ENCODE data around the gene ZMYND11.

Gene ZMYND11

GRCh38 chr10:267705-268104, 132.4 kb downstream of the ZMYND11 start:
- DNase-seq (ENCODE audit: low read depth, low spot score) = no peak
- Histone ChIP-seq H3K27ac (no peak overlapping the region), H3K4me3 (no peak overlapping the region), H3K36me3 (ENCODE audit: insufficient read depth, low read length) (no peaks in the 10 kb centered on the region), H3K9me3 (ENCODE audit: low read depth, low read length) (no peaks in the 10 kb centered on the region), H3K9ac (ENCODE audit: insufficient read length) (no peak overlapping the region)
- no peak for TF ChIP-seq EZH2 (IDR thresholded peaks at IDR 0.05)
- TF ChIP-seq POLR2AphosphoS5 (IDR thresholded peaks at IDR 0.05; ENCODE audit: borderline replicate concordance, low read depth, low read length) = no peak
- no peak for TF ChIP-seq FOXP2 (optimal IDR thresholded peaks at IDR 0.05; ENCODE audit: control extremely low read depth, extremely low read length, insufficient read depth)

- Histone ChIP-seq H3K27ac (no peak overlapping the region), H3K9me3 (ENCODE audit: low read depth, low read length) (no peaks in the 10 kb centered on the region), H3K36me3 (ENCODE audit: insufficient read depth, low read length) (no peaks in the 10 kb centered on the region), H3K4me3 (no peak overlapping the region), H3K9ac (ENCODE audit: insufficient read length) (no peak overlapping the region)
- DNase-seq (ENCODE audit: low read depth, low spot score) = no peak
- no peak for TF ChIP-seq EZH2 (IDR thresholded peaks at IDR 0.05)
- TF ChIP-seq FOXP2 (optimal IDR thresholded peaks at IDR 0.05; ENCODE audit: control extremely low read depth, extremely low read length, insufficient read depth) = no peak
- TF ChIP-seq POLR2AphosphoS5 (IDR thresholded peaks at IDR 0.05; ENCODE audit: borderline replicate concordance, low read depth, low read length) = no peak
Measured at GRCh38 chr10:269440-270074, 134.3 kb downstream of the ZMYND11 start.

GRCh38 chr10:271201-271600, 135.9 kb downstream of the ZMYND11 start:
- Histone ChIP-seq H3K27ac (no peak overlapping the region), H3K9me3 (ENCODE audit: low read depth, low read length) (no peaks in the 10 kb centered on the region), H3K4me3 (no peak overlapping the region), H3K9ac (ENCODE audit: insufficient read length) (no peak overlapping the region), H3K36me3 (ENCODE audit: insufficient read depth, low read length) (no peaks in the 10 kb centered on the region)
- DNase-seq (ENCODE audit: low read depth, low spot score) = no peak
- no peak for TF ChIP-seq POLR2AphosphoS5 (IDR thresholded peaks at IDR 0.05; ENCODE audit: borderline replicate concordance, low read depth, low read length)
- no peak for TF ChIP-seq EZH2 (IDR thresholded peaks at IDR 0.05)
- no peak for TF ChIP-seq FOXP2 (optimal IDR thresholded peaks at IDR 0.05; ENCODE audit: control extremely low read depth, extremely low read length, insufficient read depth)

DNA sequence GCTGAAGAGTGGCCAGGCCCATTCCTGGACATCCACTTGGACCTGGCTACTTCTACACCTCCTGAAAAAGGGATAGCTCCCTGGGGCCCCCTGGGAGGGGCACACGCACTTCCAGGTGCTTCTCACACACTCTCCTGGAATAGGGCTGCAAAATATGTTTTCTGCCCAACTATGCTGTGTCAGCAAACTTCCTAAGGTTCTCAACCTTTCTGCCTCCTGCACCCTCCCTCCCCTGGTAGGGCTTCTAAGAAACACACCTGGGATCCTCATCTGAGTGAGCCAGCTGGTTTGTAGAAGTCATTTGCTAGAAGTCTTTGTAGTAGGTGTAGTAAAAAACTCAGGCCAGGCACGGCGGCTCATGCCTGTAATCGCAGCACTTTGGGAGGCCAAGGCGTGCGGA, 136.5 kb downstream of the ZMYND11 start:
- Histone ChIP-seq H3K9me3 (ENCODE audit: low read depth, low read length) (no peaks in the 10 kb centered on the region), H3K36me3 (ENCODE audit: insufficient read depth, low read length) (no peaks in the 10 kb centered on the region), H3K4me3 (no peak overlapping the region), H3K27ac (no peak overlapping the region), H3K9ac (ENCODE audit: insufficient read length) (no peak overlapping the region)
- no peak for TF ChIP-seq FOXP2 (optimal IDR thresholded peaks at IDR 0.05; ENCODE audit: control extremely low read depth, extremely low read length, insufficient read depth)
- TF ChIP-seq EZH2 (IDR thresholded peaks at IDR 0.05) = no peak
- no peak for TF ChIP-seq POLR2AphosphoS5 (IDR thresholded peaks at IDR 0.05; ENCODE audit: borderline replicate concordance, low read depth, low read length)
- no peak for DNase-seq (ENCODE audit: low read depth, low spot score)

DNA sequence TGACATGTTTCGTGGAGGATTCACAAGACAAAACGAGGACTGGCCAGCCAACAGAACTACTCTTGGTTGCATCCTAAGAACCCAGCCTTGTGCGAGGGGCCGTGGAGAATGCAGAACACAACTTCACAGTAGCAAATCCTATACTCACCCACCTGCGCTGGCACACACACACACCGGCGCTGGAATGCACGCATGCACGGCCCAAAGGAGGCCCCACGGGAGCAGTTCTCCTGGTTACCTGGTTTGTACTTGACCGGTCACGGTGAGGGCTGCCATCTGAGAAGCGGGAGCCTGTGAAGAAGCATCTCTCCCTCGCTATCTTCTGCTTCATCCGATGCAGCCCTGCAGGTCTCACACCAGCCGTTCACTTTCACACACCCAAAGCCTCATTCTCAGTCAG, 137.8 kb downstream of the ZMYND11 start:
- Histone ChIP-seq H3K36me3 (ENCODE audit: insufficient read depth, low read length) (no peaks in the 10 kb centered on the region), H3K4me3 (no peak overlapping the region), H3K9ac (ENCODE audit: insufficient read length) (no peak overlapping the region), H3K9me3 (ENCODE audit: low read depth, low read length) (no peaks in the 10 kb centered on the region), H3K27ac (no peak overlapping the region)
- DNase-seq (ENCODE audit: low read depth, low spot score) = no peak
- TF ChIP-seq FOXP2 (optimal IDR thresholded peaks at IDR 0.05; ENCODE audit: control extremely low read depth, extremely low read length, insufficient read depth) (no peak), POLR2AphosphoS5 (IDR thresholded peaks at IDR 0.05; ENCODE audit: borderline replicate concordance, low read depth, low read length) (no peak), EZH2 (IDR thresholded peaks at IDR 0.05) (no peak)

DNA sequence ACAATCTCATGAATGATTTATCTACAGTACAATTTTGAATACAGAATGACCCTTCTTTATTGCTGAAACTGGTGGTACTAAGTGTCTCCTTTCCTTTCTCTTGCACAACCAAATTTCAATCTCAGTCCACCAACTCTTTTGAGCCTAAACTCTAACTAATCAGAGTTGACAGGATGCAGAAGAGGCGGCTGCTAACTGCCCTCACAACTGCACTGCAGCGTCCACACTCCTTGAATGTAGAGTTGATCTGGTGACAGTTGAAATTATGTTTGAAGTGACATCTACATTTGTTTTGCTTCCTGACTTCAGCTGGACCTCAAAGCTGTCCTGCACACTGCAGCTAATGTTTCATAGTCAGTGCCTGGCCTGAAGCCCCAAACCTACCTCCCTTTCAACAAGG, 139.6 kb downstream of the ZMYND11 start:
- TF ChIP-seq EZH2 (IDR thresholded peaks at IDR 0.05) (no peak), FOXP2 (optimal IDR thresholded peaks at IDR 0.05; ENCODE audit: control extremely low read depth, extremely low read length, insufficient read depth) (no peak), POLR2AphosphoS5 (IDR thresholded peaks at IDR 0.05; ENCODE audit: borderline replicate concordance, low read depth, low read length) (no peak)
- Histone ChIP-seq H3K27ac (no peak overlapping the region), H3K9me3 (ENCODE audit: low read depth, low read length) (no peaks in the 10 kb centered on the region), H3K36me3 (ENCODE audit: insufficient read depth, low read length) (no peaks in the 10 kb centered on the region), H3K9ac (ENCODE audit: insufficient read length) (no peak overlapping the region), H3K4me3 (no peak overlapping the region)
- DNase-seq (ENCODE audit: low read depth, low spot score) = no peak

GRCh38 chr10:275680-276079, 140.4 kb downstream of the ZMYND11 start:
- H3K9ac ChIP-seq (ENCODE audit: insufficient read length) = no peak overlapping the region
- TF ChIP-seq POLR2AphosphoS5 (IDR thresholded peaks at IDR 0.05; ENCODE audit: borderline replicate concordance, low read depth, low read length) (no peak), EZH2 (IDR thresholded peaks at IDR 0.05) (no peak), FOXP2 (optimal IDR thresholded peaks at IDR 0.05; ENCODE audit: control extremely low read depth, extremely low read length, insufficient read depth) (no peak)
- H3K4me3 ChIP-seq = no peak overlapping the region
- DNase-seq (ENCODE audit: low read depth, low spot score) = no peak
- no peaks in the 10 kb centered on the region for H3K36me3 ChIP-seq (ENCODE audit: insufficient read depth, low read length)
- H3K27ac ChIP-seq = no peak overlapping the region
- H3K9me3 ChIP-seq (ENCODE audit: low read depth, low read length) = no peaks in the 10 kb centered on the region

GRCh38 chr10:277963-278362, 142.7 kb downstream of the ZMYND11 start:
- no peak overlapping the region for H3K4me3 ChIP-seq
- no peaks in the 10 kb centered on the region for H3K9me3 ChIP-seq (ENCODE audit: low read depth, low read length)
- H3K27ac ChIP-seq = no peak overlapping the region
- no peak overlapping the region for H3K9ac ChIP-seq (ENCODE audit: insufficient read length)
- DNase-seq (ENCODE audit: low read depth, low spot score) = no peak
- no peaks in the 10 kb centered on the region for H3K36me3 ChIP-seq (ENCODE audit: insufficient read depth, low read length)
- TF ChIP-seq POLR2AphosphoS5 (IDR thresholded peaks at IDR 0.05; ENCODE audit: borderline replicate concordance, low read depth, low read length) (no peak), EZH2 (IDR thresholded peaks at IDR 0.05) (no peak)

DNA sequence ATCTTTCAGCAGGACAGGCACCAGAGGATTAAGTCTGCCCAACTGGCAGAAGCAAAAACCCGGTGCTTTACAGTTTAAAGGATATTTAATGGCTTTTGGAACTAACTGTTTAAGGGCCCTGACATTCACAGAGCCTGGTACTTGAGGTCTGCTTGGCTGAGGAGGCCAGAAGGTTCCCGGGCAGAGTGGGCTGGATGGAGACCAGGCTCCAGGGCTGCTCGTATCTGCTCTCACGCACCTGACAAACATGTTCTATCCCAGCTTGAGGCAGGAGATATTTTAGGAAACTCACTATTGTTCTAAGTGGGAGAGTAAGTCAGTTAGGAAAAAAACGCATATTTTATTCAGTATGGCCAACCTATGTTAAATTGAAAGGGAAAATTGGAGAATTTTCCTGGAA, 143.5 kb downstream of the ZMYND11 start:
- DNase-seq (ENCODE audit: low read depth, low spot score) = no peak
- H3K27ac ChIP-seq = no peak overlapping the region
- H3K9me3 ChIP-seq (ENCODE audit: low read depth, low read length) = no peaks in the 10 kb centered on the region
- TF ChIP-seq FOXP2 (optimal IDR thresholded peaks at IDR 0.05; ENCODE audit: control extremely low read depth, extremely low read length, insufficient read depth) = no peak
- no peak for TF ChIP-seq POLR2AphosphoS5 (IDR thresholded peaks at IDR 0.05; ENCODE audit: borderline replicate concordance, low read depth, low read length)
- no peak for TF ChIP-seq EZH2 (IDR thresholded peaks at IDR 0.05)
- no peak overlapping the region for H3K9ac ChIP-seq (ENCODE audit: insufficient read length)
- no peak overlapping the region for H3K4me3 ChIP-seq
- no peaks in the 10 kb centered on the region for H3K36me3 ChIP-seq (ENCODE audit: insufficient read depth, low read length)
